Measurements from ENCODE around the gene SLC12A7. TPM values are rescaled to one million over a fixed set of nuclear protein-coding genes. Genes with fewer than 3 reads are reported as not detected.

Gene SLC12A7
- total RNA-seq, 1 donor: 3.4 TPM

GRCh38 chr5:1141834-1142233 lies 30.0 kb upstream of the SLC12A7 start:
- TF ChIP-seq CTCF (IDR thresholded peaks at IDR 0.05; ENCODE audit: insufficient read depth, low read length): no peak
- H3K4me3 ChIP-seq (ENCODE audit: low read depth, low read length): no peak overlapping the region
- DNase-seq (ENCODE audit: low read depth): no peak

GRCh38 chr5:1140818-1141189 lies 28.9 kb upstream of the SLC12A7 start:
- TF ChIP-seq CTCF (IDR thresholded peaks at IDR 0.05; ENCODE audit: insufficient read depth, low read length): no peak
- no peak overlapping the region for H3K4me3 ChIP-seq (ENCODE audit: low read depth, low read length)
- DNase-seq (ENCODE audit: low read depth): no peak

GRCh38 chr5:1140171-1140817 lies 28.4 kb upstream of the SLC12A7 start:
- no peak overlapping the region for H3K4me3 ChIP-seq (ENCODE audit: low read depth, low read length)
- TF ChIP-seq CTCF (IDR thresholded peaks at IDR 0.05; ENCODE audit: insufficient read depth, low read length): peak; percentile 73
- peak; percentile 43 for DNase-seq (ENCODE audit: low read depth)

- no peak for TF ChIP-seq CTCF (IDR thresholded peaks at IDR 0.05; ENCODE audit: insufficient read depth, low read length)
- no peak for DNase-seq (ENCODE audit: low read depth)
- H3K4me3 ChIP-seq (ENCODE audit: low read depth, low read length): no peak overlapping the region
These were observed 27.7 kb upstream of the SLC12A7 start for GRCh38 chr5:1139331-1140170.

GRCh38 chr5:1138445-1139245 lies 26.8 kb upstream of the SLC12A7 start:
- TF ChIP-seq CTCF (IDR thresholded peaks at IDR 0.05; ENCODE audit: insufficient read depth, low read length): no peak
- no peak overlapping the region for H3K4me3 ChIP-seq (ENCODE audit: low read depth, low read length)
- no peak for DNase-seq (ENCODE audit: low read depth)

GRCh38 chr5:1137567-1138444 lies 25.9 kb upstream of the SLC12A7 start:
- H3K4me3 ChIP-seq (ENCODE audit: low read depth, low read length): no peak overlapping the region
- TF ChIP-seq CTCF (IDR thresholded peaks at IDR 0.05; ENCODE audit: insufficient read depth, low read length): no peak
- DNase-seq (ENCODE audit: low read depth): no peak

Measured in fibroblast of the aortic adventitia (primary cell).